SK-N-SH (cell line): ENCODE data around the gene CTU1. TPM values are rescaled to one million over a fixed set of nuclear protein-coding genes. Genes with fewer than 3 reads are reported as not detected.

Source experiments
- CTCF ChIA-PET: fragments of 300-600, 350-600 bp; formaldehyde crosslinking; extraction: SDS; loops from one replicate; lab custom pipeline; 2021; lab: Yijun Ruan, JAX
- POLR2A ChIA-PET: fragments of 350-600 bp; sonication (Branson Sonifier 250); formaldehyde crosslinking; extraction: SDS; loops from one replicate; lab custom pipeline; 2020; ENCODE audit warnings: antibody characterized with exemption, inconsistent platforms; lab: Yijun Ruan, JAX
- DNase-seq: peaks from one replicate; pipeline ENCODE4 v3.0.0; 2012
- H2AFZ ChIP-seq: fragments of 200-600 bp; sonication (generic); 2 replicates; pipeline ENCODE4 v1.8.1; 2016; ENCODE audit warnings: antibody characterized with exemption, mild to moderate bottlenecking, low read depth
- H3F3A ChIP-seq: fragments of 200-600 bp; sonication (generic); replicated peaks from 2 replicates; pipeline ENCODE3; 2016; ENCODE audit warnings: antibody characterized with exemption, mild to moderate bottlenecking; ENCODE audit not compliant: insufficient read depth
- H3K27ac ChIP-seq, 2 experiments: fragments of 200-500 bp in 1 of 2; fragments of 200-600 bp in 1 of 2; sonication (Bioruptor generic) in 1 of 2; sonication (generic), shearing (Covaris generic) in 1 of 2; 2 replicates each; pipeline versions ENCODE4 v1.5.1 to v1.6.1; 2014 to 2016; ENCODE audit warnings: low read depth in 2 of 2, inconsistent platforms in 1 of 2, low read length in 1 of 2, mild to moderate bottlenecking in 1 of 2, mixed read lengths in 1 of 2
- H3K27me3 ChIP-seq: fragments of 200-600 bp; sonication (generic), shearing (Covaris generic); 2 replicates; pipeline ENCODE4 v1.6.1; 2016; ENCODE audit warnings: mixed run types; ENCODE audit not compliant: insufficient read depth
- H3K36me3 ChIP-seq, 2 experiments: fragments of 200-500 bp in 1 of 2; fragments of 200-600 bp in 1 of 2; sonication (Bioruptor generic) in 1 of 2; sonication (generic) in 1 of 2; replicated peaks in 1 of 2; 2 replicates each; pipeline versions ENCODE3 to v1.5.1; 2014 to 2016; ENCODE audit warnings: low read length in 1 of 2, mild to moderate bottlenecking in 1 of 2; ENCODE audit not compliant: insufficient read depth in 2 of 2, control insufficient read depth in 1 of 2
- H3K4me1 ChIP-seq, 2 experiments: fragments of 200-500 bp in 1 of 2; fragments of 200-600 bp in 1 of 2; sonication (Bioruptor generic) in 1 of 2; sonication (generic), shearing (Covaris generic) in 1 of 2; 2 replicates each; pipeline versions ENCODE4 v1.5.1 to v1.6.1; 2014 to 2016; ENCODE audit warnings: low read depth in 1 of 2, low read length in 1 of 2, mixed run types in 1 of 2; ENCODE audit not compliant: insufficient read depth in 2 of 2, control insufficient read depth in 1 of 2
- H3K4me2 ChIP-seq: fragments of 200-600 bp; sonication (generic), shearing (Covaris generic); 2 replicates; pipeline ENCODE4 v1.6.1; 2017; ENCODE audit warnings: mixed run types
- H3K4me3 ChIP-seq, 2 experiments: fragments of 200-500 bp in 1 of 2; fragments of 200-600 bp in 1 of 2; sonication (Bioruptor generic) in 1 of 2; sonication (generic), shearing (Covaris generic) in 1 of 2; 2 replicates each; pipeline versions ENCODE4 v1.5.1 to v1.8.1; 2014 to 2016; ENCODE audit warnings: low read depth in 2 of 2, inconsistent platforms in 1 of 2, low read length in 1 of 2, mild to moderate bottlenecking in 1 of 2, mixed read lengths in 1 of 2, moderate library complexity in 1 of 2
- H3K79me2 ChIP-seq: fragments of 200-600 bp; sonication (generic); 2 replicates; pipeline ENCODE4 v1.8.1; 2017; ENCODE audit warnings: mild to moderate bottlenecking; ENCODE audit not compliant: insufficient read depth
- H3K9ac ChIP-seq: fragments of 200-600 bp; sonication (generic); 2 replicates; pipeline ENCODE4 v1.6.1; 2017; ENCODE audit warnings: mixed run types
- H3K9me2 ChIP-seq: fragments of 200-600 bp; sonication (generic); 2 replicates; pipeline ENCODE4 v1.6.1; 2017; ENCODE audit warnings: mixed run types
- H3K9me3 ChIP-seq: fragments of 200-600 bp; sonication (generic); 2 replicates; pipeline ENCODE4 v1.6.1; 2017; ENCODE audit warnings: mixed run types, mild to moderate bottlenecking, moderate library complexity
- H4K20me1 ChIP-seq: fragments of 200-600 bp; sonication (generic); 2 replicates; pipeline ENCODE4 v1.6.1; 2017; ENCODE audit warnings: mild to moderate bottlenecking, mixed run types; ENCODE audit not compliant: insufficient read depth
- CHD2 ChIP-seq: fragments of 150-350 bp; IDR thresholded peaks from 2 replicates; pipeline ENCODE4 v1.6.1; 2018; ENCODE audit warnings: low read length; ENCODE audit not compliant: partially characterized antibody
- EZH2phosphoT487 ChIP-seq: fragments of 200-600 bp; sonication (generic); IDR thresholded peaks from 2 replicates; pipeline ENCODE4 v1.6.1; 2017; ENCODE audit warnings: low read depth, mixed run types, mild to moderate bottlenecking, antibody characterized with exemption, moderate library complexity, borderline replicate concordance
- FOXM1 ChIP-seq: IDR thresholded peaks from 2 replicates; pipeline ENCODE4 v1.4.0; 2012; ENCODE audit warnings: low read depth, mild to moderate bottlenecking
- GATA2 ChIP-seq: sonication (generic); formaldehyde crosslinking; IDR thresholded peaks from 2 replicates; pipeline ENCODE4 v1.5.0; 2020; ENCODE audit warnings: mild to moderate bottlenecking, missing genetic modification reagents
- IRF3 ChIP-seq: fragments of 150-350 bp; IDR thresholded peaks from 2 replicates; pipeline ENCODE4 v1.6.1; 2016; ENCODE audit warnings: mild to moderate bottlenecking, low read depth, low read length
- MAX ChIP-seq: IDR thresholded peaks from 2 replicates; pipeline ENCODE4 v1.4.0; 2012; ENCODE audit warnings: low read depth
- MXI1 ChIP-seq: IDR thresholded peaks from 2 replicates; pipeline ENCODE4 v1.6.1; 2012; ENCODE audit warnings: mild to moderate bottlenecking, low read depth, low read length, improper control_type of control experiment
- POLR2AphosphoS5 ChIP-seq: IDR thresholded peaks from 2 replicates; pipeline ENCODE4 v1.6.1; 2012; ENCODE audit warnings: low read depth, low read length
- RXRA ChIP-seq: IDR thresholded peaks from 2 replicates; pipeline ENCODE4 v1.4.0; 2012; ENCODE audit warnings: low read depth, mild to moderate bottlenecking, borderline replicate concordance
- SIN3A ChIP-seq: IDR thresholded peaks from 2 replicates; pipeline ENCODE4 v1.6.1; 2012; ENCODE audit warnings: low read depth, mild to moderate bottlenecking, low read length, moderate library complexity, borderline replicate concordance
- SMC3 ChIP-seq: IDR thresholded peaks from 2 replicates; pipeline ENCODE4 v1.6.1; 2012; ENCODE audit warnings: low read depth, low read length, improper control_type of control experiment
- TCF12 ChIP-seq: IDR thresholded peaks from 2 replicates; pipeline ENCODE4 v1.4.0; 2012
- YY1 ChIP-seq: IDR thresholded peaks from 2 replicates; pipeline ENCODE4 v1.4.0; 2012; ENCODE audit warnings: low read depth, mild to moderate bottlenecking
- ZBTB33 ChIP-seq: IDR thresholded peaks from 2 replicates; pipeline ENCODE4 v1.4.0; 2012; ENCODE audit warnings: low read depth, borderline replicate concordance
- WGBS: methylation state at CpG from one replicate; pipeline ENCODE4 v1.1.6; 2017; ENCODE audit warnings: low lambda C conversion rate; 5-methylcytosine and 5-hydroxymethylcytosine counted together
- polyA plus RNA-seq, 3 experiments: library from polyadenylated mRNA; depleted of rRNA; stranded (reverse); fragments of >200 nt; gene quantifications; 2 replicates each; pipeline ENCODE4 v1.2.3, GENCODE V29; 2012

The CTU1 gene
- polyA plus RNA-seq, 1 of the 3 experiments (the other 2 are of a cell fraction), result 8.8 TPM

- Histone ChIP-seq H3K9me3 (no peaks in the 10 kb centered on the region), H3K79me2 (no peaks in the 10 kb centered on the region), H3K4me1 (no peaks in the 10 kb centered on the region; a peak in 1 of 4 replicates), H4K20me1 (peaks cover 6% of the 10 kb centered on the region; the same call in 1 of the 2 replicates), H3K4me3 (no peak overlapping the region), H3K9ac (no peak overlapping the region), H3K36me3 (no peaks in the 10 kb centered on the region), H3K4me2 (no peak overlapping the region), H3K9me2 (no peaks in the 10 kb centered on the region), H2AFZ (no peak overlapping the region), H3K27ac (no peak overlapping the region), H3K27me3 (no peaks in the 10 kb centered on the region), H3F3A (no peaks in the 10 kb centered on the region)
- TF ChIP-seq FOXM1, result no peak
- TF ChIP-seq MXI1, result no peak
- no peak for TF ChIP-seq GATA2
- TF ChIP-seq ZBTB33, result no peak
- TF ChIP-seq IRF3, result no peak
- no peak for TF ChIP-seq EZH2phosphoT487
- TF ChIP-seq YY1, result no peak
- TF ChIP-seq CHD2, result no peak
- TF ChIP-seq RXRA, result no peak
- no peak for TF ChIP-seq TCF12
- no peak for TF ChIP-seq SIN3A
- no peak for TF ChIP-seq POLR2AphosphoS5
- TF ChIP-seq MAX, result no peak
- TF ChIP-seq SMC3, result no peak
- POLR2A ChIA-PET, result no interaction called here
- CTCF ChIA-PET, result no interaction called here
- DNase-seq, result no peak
- 48% methylated on average over 16 of the region's 16 CpGs for WGBS
Measured at GRCh38 chr19:51091895-51092873, 16.0 kb downstream of the CTU1 start.
